ENCODE results near the gene GRM4.

Gene GRM4

DNA sequence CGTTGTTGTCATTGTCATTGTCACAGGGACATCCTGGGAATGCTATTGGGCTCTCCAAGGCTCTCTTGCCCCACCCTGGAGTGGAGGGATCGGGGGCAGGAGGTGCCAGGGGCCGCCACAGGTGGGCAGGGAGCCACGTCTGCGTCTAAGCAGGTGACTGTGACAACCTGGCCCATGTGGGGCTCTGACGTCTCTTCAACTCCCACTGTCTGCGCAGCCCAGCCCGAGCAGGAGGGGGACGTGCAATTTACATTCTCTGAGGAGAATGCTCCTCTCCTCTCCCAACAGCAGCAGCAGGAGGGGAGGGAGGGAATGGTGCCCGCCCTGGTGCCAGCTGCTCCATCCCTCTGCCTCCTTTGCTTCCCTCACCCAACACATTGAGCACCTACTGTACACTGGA, 50.1 kb downstream of the GRM4 start:
- TF ChIP-seq, protein P1, sequence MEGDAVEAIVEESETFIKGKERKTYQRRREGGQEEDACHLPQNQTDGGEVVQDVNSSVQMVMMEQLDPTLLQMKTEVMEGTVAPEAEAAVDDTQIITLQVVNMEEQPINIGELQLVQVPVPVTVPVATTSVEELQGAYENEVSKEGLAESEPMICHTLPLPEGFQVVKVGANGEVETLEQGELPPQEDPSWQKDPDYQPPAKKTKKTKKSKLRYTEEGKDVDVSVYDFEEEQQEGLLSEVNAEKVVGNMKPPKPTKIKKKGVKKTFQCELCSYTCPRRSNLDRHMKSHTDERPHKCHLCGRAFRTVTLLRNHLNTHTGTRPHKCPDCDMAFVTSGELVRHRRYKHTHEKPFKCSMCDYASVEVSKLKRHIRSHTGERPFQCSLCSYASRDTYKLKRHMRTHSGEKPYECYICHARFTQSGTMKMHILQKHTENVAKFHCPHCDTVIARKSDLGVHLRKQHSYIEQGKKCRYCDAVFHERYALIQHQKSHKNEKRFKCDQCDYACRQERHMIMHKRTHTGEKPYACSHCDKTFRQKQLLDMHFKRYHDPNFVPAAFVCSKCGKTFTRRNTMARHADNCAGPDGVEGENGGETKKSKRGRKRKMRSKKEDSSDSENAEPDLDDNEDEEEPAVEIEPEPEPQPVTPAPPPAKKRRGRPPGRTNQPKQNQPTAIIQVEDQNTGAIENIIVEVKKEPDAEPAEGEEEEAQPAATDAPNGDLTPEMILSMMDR (conservative IDR thresholded peaks at IDR 0.05; ENCODE audit: low read length) = no peak
- no peak for TF ChIP-seq EZH2phosphoT487 (IDR thresholded peaks at IDR 0.05; ENCODE audit: borderline replicate concordance)
- no peak overlapping the region for H2AFZ ChIP-seq (ENCODE audit: low read length)
- no peaks in the 10 kb centered on the region for H3K9me3 ChIP-seq (ENCODE audit: insufficient read depth, low read depth, low read length)
- H3K4me1 ChIP-seq (ENCODE audit: insufficient read depth, low read length, poor library complexity, severe bottlenecking) = no peaks in the 10 kb centered on the region
- no peak overlapping the region for H3K9ac ChIP-seq (ENCODE audit: low read depth, low read length, poor library complexity, severe bottlenecking)
- no peaks in the 10 kb centered on the region for H4K20me1 ChIP-seq (ENCODE audit: insufficient read depth, low read length, poor library complexity, severe bottlenecking)
- H3K79me2 ChIP-seq (ENCODE audit: insufficient read depth, low read length) = no peaks in the 10 kb centered on the region
- no peak overlapping the region for H3K4me3 ChIP-seq (ENCODE audit: low read length, poor library complexity, severe bottlenecking)
- no peaks in the 10 kb centered on the region for H3K9me2 ChIP-seq (replicated peaks; ENCODE audit: low read depth, low read length)
- H3K27me3 ChIP-seq (ENCODE audit: insufficient read depth, low read length, poor library complexity, severe bottlenecking) = no peaks in the 10 kb centered on the region
- no peak overlapping the region for H3K4me2 ChIP-seq (ENCODE audit: low read depth, low read length, poor library complexity, severe bottlenecking)
- H3F3A ChIP-seq (ENCODE audit: low read depth) = no peaks in the 10 kb centered on the region
- H3K36me3 ChIP-seq (ENCODE audit: insufficient read depth, low read length) = no peaks in the 10 kb centered on the region

DNA sequence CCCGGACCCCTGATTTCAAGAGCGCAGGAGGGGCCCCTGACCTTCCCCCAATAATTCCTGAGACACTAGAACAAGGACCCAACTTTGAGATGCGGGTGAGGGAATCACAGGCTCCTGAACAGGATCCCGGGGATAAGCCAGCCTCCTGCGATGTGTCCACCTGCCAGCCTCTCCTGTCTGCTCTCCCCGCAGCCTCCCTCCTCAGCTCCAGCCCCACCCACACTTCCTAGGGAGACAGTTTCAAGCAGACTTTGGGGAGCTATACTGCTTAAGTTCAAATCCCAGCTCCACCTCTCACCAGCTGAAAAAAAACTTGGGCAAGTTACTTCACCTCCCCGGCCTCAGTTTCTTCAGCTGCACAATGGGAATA, 50.8 kb downstream of the GRM4 start:
- Histone ChIP-seq H3F3A (ENCODE audit: low read depth) (no peaks in the 10 kb centered on the region), H2AFZ (ENCODE audit: low read length) (no peak overlapping the region), H3K79me2 (ENCODE audit: insufficient read depth, low read length) (no peaks in the 10 kb centered on the region), H3K4me3 (ENCODE audit: low read length, poor library complexity, severe bottlenecking) (no peak overlapping the region), H3K9ac (ENCODE audit: low read depth, low read length, poor library complexity, severe bottlenecking) (no peak overlapping the region), H3K4me2 (ENCODE audit: low read depth, low read length, poor library complexity, severe bottlenecking) (no peak overlapping the region), H3K4me1 (ENCODE audit: insufficient read depth, low read length, poor library complexity, severe bottlenecking) (no peaks in the 10 kb centered on the region), H3K36me3 (ENCODE audit: insufficient read depth, low read length) (no peaks in the 10 kb centered on the region), H3K9me2 (replicated peaks; ENCODE audit: low read depth, low read length) (no peaks in the 10 kb centered on the region), H3K27me3 (ENCODE audit: insufficient read depth, low read length, poor library complexity, severe bottlenecking) (no peaks in the 10 kb centered on the region), H3K9me3 (ENCODE audit: insufficient read depth, low read depth, low read length) (no peaks in the 10 kb centered on the region), H4K20me1 (ENCODE audit: insufficient read depth, low read length, poor library complexity, severe bottlenecking) (no peaks in the 10 kb centered on the region)
- TF ChIP-seq, protein P1 (conservative IDR thresholded peaks at IDR 0.05; ENCODE audit: low read length) = no peak
- no peak for TF ChIP-seq EZH2phosphoT487 (IDR thresholded peaks at IDR 0.05; ENCODE audit: borderline replicate concordance)

DNA sequence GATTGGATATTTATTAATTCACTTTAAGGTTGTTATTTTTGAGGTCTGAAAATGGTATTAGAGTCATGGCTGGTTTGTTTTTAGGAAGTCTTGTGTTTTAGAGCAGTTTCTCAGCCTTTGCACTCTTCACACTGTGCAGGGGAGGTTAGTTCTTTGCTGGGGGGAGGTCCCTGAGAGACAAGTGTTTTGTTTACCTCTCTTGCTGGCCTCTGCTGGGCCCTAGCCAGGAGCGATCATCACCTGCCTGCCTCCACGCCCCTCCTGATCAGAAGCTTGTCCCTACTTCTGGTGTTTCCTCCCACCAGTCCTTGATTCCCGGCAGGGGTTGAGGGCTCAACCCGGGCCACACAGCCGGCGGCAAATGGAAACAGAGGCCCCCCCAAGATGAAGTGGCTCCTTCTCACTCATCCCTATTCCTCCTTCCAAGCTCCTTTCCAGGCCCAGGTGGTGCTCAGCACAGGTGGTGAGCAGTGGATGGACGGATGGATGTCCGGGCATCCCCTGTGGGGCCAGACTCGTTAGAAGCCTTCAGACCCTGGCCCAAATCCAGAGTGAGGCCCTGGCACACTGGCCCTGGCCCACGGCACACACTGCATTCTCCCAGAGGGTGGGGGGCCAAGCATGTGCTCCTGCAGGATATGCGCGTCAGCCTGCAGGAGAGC, 51.3 kb downstream of the GRM4 start:
- H3K9ac ChIP-seq (ENCODE audit: low read depth, low read length, poor library complexity, severe bottlenecking) = no peak overlapping the region

More for the DNA sequence above, 51.3 kb downstream of the GRM4 start:
- H3K4me2 ChIP-seq (ENCODE audit: low read depth, low read length, poor library complexity, severe bottlenecking) = no peak overlapping the region
- no peaks in the 10 kb centered on the region for H3K9me2 ChIP-seq (replicated peaks; ENCODE audit: low read depth, low read length)
- H3K27me3 ChIP-seq (ENCODE audit: insufficient read depth, low read length, poor library complexity, severe bottlenecking) = no peaks in the 10 kb centered on the region
- no peaks in the 10 kb centered on the region for H3K36me3 ChIP-seq (ENCODE audit: insufficient read depth, low read length)
- no peaks in the 10 kb centered on the region for H3K9me3 ChIP-seq (ENCODE audit: insufficient read depth, low read depth, low read length)
- H4K20me1 ChIP-seq (ENCODE audit: insufficient read depth, low read length, poor library complexity, severe bottlenecking) = no peaks in the 10 kb centered on the region
- no peaks in the 10 kb centered on the region for H3K4me1 ChIP-seq (ENCODE audit: insufficient read depth, low read length, poor library complexity, severe bottlenecking)
- no peaks in the 10 kb centered on the region for H3K79me2 ChIP-seq (ENCODE audit: insufficient read depth, low read length)
- H3F3A ChIP-seq (ENCODE audit: low read depth) = no peaks in the 10 kb centered on the region
- TF ChIP-seq EZH2phosphoT487 (IDR thresholded peaks at IDR 0.05; ENCODE audit: borderline replicate concordance) = no peak
- TF ChIP-seq, protein P1 (conservative IDR thresholded peaks at IDR 0.05; ENCODE audit: low read length) = no peak
- no peak overlapping the region for H2AFZ ChIP-seq (ENCODE audit: low read length)
- H3K4me3 ChIP-seq (ENCODE audit: low read length, poor library complexity, severe bottlenecking) = no peak overlapping the region
